H1 (cell line): Measurements from ENCODE around the gene KRT5. TPM values are rescaled to one million over a fixed set of nuclear protein-coding genes. Genes with fewer than 3 reads are reported as not detected.

Experiments used
- BACH1 ChIP-seq: IDR thresholded peaks from 2 replicates; pipeline ENCODE4 v1.6.1; 2012; ENCODE audit warnings: low read length, improper control_type of control experiment
- CHD1 ChIP-seq: IDR thresholded peaks from 2 replicates; pipeline ENCODE4 v1.6.1; 2012; ENCODE audit warnings: low read depth, low read length, improper control_type of control experiment
- HDAC6 ChIP-seq: IDR thresholded peaks from one replicate; pipeline ENCODE4 v1.7.1; 2012; ENCODE audit warnings: low read depth, mild to moderate bottlenecking, inconsistent platforms, low read length, moderate library complexity
- POLR2A ChIP-seq, 2 experiments: IDR thresholded peaks; 1 replicate in 1 of 2; 2 replicates in 1 of 2; pipeline ENCODE4 v1.6.1; 2011; ENCODE audit warnings: low read depth in 2 of 2, low read length in 2 of 2, mild to moderate bottlenecking in 2 of 2; ENCODE audit errors: control extremely low read depth in 1 of 2
- RFX5 ChIP-seq: IDR thresholded peaks from 2 replicates; pipeline ENCODE4 v1.6.1; 2011; ENCODE audit warnings: low read depth, low read length, improper control_type of control experiment, borderline replicate concordance
- SP1 ChIP-seq: IDR thresholded peaks from 2 replicates; pipeline ENCODE4 v1.6.1; 2011; ENCODE audit warnings: low read depth, low read length
- SUZ12 ChIP-seq: fragments of 200-600 bp; sonication (generic); IDR thresholded peaks from 2 replicates; pipeline ENCODE4 v1.6.1; 2012; ENCODE audit warnings: mild to moderate bottlenecking, inconsistent platforms, low read length, moderate library complexity, mixed read lengths
- polyA plus RNA-seq, 7 experiments: library from polyadenylated mRNA; depleted of rRNA in 3 of 7; stranded (reverse) in 5 of 7; unstranded in 2 of 7; fragments of >200 nt in 5 of 7; fragments of 200-250 nt in 2 of 7; gene quantifications; 1 replicate in 5 of 7; 2 replicates in 1 of 7; 4 replicates in 1 of 7; pipeline versions ENCODE4 v1.2.1 to v1.2.3, GENCODE V29; 2011 to 2013; ENCODE audit warnings: missing spikeins in 2 of 7, mixed read lengths in 2 of 7
- total RNA-seq: library from RNA; stranded (reverse); fragmentation: NEBNext Ultra II Directional; extraction: Animal tissue kit (Norgen Biotek cat#: 25700); gene quantifications from 2 replicates; pipeline ENCODE4 v1.2.1, GENCODE V29; 2021
- TF ChIP-seq, protein P1 (sequence below): IDR thresholded peaks from 2 replicates; pipeline ENCODE4 v1.6.1; 2012; ENCODE audit warnings: inconsistent platforms

Gene KRT5
- total and polyA plus RNA-seq, 2 of the 8 experiments (the other 6 are each of a cell fraction or from before 2014, with no cell fraction given): 0.18 TPM; not detected in 1

DNA sequence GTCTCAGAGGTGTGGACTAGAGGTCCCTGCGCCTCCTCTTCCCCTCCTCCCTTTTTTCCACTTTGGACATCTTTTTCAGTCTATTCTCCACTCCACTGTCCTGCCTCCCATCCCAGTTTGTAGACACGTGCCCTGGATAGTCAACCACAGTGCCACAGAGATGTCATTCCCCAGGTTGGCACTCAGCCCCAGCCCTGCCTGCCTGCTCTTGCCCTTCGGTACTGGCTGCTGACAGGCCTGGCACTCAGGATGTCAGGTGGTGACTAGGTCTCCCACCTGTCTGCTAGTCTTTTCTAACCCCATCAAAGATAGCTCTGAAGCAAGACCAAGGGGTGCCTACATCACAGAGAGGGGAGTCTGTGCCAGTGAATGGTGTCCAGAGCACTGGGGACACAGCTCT is 16.9 kb upstream of the KRT5 start (continued):
- TF ChIP-seq, protein P1, sequence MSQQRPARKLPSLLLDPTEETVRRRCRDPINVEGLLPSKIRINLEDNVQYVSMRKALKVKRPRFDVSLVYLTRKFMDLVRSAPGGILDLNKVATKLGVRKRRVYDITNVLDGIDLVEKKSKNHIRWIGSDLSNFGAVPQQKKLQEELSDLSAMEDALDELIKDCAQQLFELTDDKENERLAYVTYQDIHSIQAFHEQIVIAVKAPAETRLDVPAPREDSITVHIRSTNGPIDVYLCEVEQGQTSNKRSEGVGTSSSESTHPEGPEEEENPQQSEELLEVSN: no peak
- TF ChIP-seq HDAC6 (no peak), SUZ12 (no peak), SP1 (no peak), CHD1 (no peak), BACH1 (no peak), POLR2A (IDR thresholded peaks at IDR 0.05; ENCODE audit: control extremely low read depth in 1 of 2, low read depth in 2 of 2, low read length in 2 of 2) (no peak), RFX5 (no peak)
